Cerebellar nuclear complex (tissue), 1 donor: ENCODE data around the gene THAP4.

ENCODE experiments used
- DNase-seq, 2 experiments: peaks; one replicate each; lab custom pipeline; 2025; lab: John Stamatoyannopoulos, UW

THAP4 gene

DNA sequence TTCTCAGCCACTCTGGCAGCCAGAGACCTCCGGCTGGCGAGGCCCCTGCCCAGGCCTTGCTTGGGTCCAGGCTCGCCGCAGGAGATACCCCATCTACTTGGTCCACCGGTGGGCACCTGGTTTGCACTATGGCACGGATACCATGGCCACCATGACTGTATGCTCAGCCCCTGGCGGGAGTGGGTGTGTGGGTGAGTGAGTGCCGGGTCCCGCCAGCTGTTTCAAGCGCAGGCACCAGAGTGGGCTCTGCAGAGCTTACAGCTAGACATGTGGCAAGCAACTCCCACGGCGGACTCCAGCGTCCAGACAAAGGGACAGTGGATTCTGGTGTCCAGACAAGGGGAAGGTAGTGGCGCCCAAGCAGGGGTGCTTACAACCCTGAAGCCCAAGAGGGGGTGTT lies 2.0 kb upstream of the THAP4 start:
- no peak for DNase-seq

DNA sequence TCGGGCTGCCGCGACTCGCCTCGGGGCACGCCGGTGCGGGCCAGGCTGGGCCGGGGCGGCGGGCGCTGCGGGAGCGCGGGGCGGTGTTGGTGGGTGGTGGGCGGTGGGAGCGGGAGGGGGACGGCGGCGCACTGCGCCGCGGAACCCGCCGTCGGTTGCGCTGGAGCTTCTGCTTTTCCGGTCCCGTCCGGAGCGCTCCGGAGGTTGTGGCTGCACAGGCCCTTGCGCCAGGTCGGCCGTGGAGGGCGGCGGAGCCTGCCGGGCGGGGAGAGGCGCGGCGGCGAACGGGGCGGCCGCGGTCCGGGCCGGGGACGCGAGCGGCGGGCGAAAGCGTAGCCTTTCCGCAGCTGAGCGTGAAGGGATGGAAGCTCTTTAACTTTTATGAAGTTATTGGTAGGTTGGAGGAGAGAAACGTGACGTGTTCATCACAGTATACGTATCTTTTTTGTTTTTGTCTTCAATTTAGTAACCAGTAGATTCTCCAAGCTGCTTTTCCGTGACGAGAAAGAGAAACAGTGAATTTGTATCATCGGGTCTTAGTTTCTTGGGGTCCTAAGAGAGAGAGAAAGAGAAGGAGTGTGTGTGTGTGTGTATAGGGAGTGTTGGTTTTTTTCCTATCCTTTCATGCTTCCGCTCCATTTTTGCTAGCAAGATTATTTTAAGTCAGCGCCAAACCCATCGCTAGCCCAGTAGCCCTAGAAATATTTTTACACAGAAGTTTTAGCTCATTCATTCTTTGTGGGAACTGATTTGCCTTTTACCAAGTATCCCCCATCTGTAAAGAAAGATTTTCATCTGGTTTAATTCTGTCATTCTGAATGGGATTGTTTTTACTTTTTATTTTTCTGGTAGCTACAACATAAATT lies 1.1 kb upstream of the THAP4 start:
- DNase-seq = no peak

DNA sequence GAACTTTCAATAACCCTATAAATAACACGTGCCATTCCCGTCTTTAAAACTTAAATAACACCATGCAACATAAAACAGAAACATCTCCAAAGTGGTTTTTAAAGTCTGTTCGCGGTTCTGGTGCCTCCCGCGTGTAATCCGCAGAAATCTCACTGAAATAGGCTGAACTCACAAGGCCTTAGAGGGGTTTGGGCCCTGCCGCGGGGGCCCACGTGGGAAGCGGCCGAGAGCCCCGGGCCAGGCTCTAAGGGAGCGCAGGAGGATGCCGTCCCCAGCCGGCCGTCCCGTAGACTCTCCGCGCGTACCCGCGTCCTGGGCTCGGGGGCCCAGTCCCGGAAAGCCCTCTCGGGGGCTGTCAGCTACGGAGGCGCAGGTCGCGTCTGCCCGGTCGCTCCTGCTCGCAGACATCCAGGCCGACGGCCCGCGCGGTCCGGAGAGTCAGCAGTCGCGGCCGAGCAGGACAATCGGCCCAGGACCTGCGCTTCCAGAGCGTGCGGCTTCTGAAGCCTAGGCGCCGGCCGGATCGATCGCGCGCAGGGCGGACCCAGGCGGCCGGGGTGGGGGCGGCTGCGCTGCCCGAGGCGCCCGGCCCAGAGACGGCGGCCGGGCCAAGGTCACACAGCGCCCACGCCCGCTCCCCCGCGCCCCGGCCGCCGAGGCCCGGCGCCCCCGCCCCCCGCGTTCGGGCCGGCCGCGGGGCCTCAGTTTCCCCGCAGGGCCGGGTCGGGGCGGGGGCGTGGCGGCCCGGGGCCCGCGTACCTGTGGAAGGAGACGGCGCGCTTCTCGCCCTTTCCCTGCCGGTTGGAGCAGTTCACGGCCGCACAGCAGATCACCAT lies 558 bp downstream of the THAP4 start:
- no peak for DNase-seq

DNA sequence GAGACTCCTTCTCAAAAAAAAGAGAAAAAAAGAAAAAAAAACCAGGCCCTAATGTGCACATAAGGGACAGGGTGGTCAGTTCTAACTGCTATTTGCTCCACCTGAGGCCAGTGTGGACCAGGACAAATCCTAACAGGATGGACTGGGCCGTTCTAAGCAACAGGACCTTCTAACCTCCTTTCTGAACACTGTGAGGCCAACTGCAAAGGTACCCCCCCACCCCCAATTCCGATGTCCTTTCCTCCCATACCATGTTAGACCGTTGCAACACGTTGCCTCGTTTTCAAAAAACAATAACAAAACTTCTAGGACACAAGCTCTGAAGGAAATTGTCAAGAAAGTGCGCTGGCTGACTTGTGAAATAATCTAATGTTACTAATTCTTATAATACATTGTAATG lies 1.2 kb downstream of the THAP4 start:
- DNase-seq = no peak

DNA sequence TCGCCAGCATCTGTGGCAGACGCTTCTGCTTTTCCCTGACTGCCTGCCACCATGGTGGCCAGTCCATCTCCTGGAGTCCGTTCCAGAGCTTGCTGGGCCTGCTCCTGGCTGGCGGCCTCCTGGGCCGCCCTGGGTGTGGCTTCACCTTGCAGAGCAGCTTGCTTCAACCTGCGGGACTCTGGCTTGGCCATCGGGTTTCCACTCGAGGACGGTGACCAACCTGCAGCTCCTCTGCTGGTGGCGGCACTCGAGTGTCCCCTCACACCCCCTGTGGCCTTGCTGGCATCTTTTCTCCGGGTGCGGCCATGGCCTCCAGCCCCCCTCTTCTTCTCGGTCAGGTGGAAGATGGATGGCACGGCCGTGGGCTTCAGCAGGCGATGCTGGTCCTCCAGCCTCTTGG lies 3.4 kb downstream of the THAP4 start:
- no peak for DNase-seq

DNA sequence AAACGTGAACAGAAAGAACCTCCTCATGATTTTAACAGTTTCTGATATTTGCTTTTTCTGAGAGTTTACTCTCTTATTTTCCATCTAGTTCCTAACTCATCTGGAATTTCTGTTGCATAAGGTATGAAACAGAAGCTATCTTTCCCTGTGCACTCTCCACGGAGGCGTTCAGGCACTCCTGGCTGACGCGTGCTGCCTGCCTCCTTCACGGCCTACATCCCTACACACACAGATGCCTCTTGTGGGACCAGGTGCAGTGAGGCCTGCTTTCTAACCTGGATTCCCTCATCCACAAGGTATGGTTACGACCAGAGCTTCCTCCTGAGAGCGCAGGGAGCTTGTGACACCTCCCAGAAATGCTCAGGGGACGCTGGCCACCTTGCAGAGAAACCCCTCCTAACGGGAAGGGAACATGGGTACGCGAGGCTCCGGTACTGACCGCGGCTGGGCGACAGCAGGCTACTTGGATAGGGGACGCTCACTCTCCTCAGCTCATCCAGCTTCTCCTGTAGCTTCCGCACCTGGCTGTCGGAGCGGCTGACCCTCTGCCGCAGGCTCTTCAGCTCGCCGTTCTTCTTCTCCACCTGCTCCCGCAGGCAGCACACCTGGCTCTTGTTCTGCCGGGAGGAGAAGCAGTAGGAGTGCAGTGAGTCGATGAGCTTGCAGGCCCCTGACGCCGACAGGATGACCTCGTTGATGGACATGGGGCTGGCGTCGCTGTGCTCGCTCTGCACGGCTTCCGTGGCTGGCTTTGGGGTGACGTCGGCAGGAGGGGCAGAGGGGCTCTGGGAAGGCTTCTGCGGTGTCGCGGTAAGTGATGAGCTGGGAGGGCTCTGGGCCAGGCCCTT lies 4.3 kb downstream of the THAP4 start:
- no peak for DNase-seq

DNA sequence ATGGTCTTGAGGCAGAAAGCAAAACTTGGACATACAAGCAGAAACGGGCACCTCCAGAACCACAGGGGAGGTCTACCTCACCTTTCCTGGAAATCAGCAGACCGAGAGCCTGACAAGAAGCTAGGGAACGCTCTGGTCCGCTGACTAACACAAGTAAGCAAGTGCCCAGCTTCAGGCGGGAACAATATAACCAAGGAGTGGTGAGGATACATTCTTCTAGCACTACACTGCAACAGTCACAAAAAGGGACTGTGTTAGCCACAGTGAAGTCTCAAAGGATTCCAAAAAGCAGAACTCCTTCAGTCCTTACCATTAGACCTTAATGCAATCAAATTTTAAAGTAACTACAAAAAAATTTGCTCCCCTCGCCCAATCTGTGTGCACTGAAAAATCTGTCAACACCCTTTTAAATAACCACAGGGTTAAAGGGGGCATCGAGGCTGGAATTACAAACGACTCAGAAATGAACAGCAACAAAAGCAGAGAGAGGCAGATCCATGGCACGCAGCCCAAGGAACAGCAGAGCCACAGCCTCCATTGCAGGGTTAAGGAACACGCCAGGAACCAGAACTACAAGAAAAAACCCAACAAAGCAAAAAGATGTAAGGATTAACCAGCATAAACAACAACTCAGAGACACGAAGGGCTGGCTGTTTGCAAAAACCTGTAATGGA lies 7.1 kb downstream of the THAP4 start:
- no peak for DNase-seq

DNA sequence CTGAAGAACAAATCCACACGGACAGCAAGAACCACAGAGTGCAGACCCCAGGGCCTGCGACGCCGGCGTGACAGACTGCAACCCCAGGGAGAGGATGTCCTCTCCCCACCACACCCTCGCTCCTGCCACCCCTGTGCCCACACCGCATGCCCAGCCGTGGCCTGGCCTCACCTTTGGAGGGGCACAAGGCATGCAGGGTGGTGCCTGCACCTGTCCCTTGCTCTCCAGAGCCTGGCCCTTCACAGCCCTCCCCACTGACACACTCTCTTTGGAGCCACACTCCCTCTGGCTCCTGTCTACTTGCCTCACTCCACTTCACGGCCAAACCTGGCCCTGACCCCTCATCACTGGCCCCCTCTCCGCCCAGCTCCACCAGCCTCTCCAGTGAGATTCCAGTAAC lies 9.3 kb downstream of the THAP4 start:
- no peak for DNase-seq

DNA sequence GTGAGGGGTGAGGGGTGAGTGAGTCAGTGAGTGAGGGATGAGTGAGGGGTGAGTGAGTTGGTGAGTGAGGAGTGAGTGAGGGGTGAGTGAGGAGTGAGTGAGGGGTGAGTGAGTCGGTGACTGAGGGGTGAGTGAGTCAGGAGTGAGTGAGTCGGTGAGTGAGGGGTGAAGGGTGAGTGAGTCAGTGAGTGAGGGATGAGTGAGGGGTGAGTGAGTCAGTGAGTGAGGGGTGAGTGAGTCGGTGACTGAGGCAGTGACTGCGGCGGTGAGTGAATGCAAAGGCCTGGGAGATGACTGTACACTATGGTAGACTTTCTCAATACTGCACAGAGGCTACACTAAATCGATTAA lies 16.6 kb downstream of the THAP4 start:
- no peak for DNase-seq

DNA sequence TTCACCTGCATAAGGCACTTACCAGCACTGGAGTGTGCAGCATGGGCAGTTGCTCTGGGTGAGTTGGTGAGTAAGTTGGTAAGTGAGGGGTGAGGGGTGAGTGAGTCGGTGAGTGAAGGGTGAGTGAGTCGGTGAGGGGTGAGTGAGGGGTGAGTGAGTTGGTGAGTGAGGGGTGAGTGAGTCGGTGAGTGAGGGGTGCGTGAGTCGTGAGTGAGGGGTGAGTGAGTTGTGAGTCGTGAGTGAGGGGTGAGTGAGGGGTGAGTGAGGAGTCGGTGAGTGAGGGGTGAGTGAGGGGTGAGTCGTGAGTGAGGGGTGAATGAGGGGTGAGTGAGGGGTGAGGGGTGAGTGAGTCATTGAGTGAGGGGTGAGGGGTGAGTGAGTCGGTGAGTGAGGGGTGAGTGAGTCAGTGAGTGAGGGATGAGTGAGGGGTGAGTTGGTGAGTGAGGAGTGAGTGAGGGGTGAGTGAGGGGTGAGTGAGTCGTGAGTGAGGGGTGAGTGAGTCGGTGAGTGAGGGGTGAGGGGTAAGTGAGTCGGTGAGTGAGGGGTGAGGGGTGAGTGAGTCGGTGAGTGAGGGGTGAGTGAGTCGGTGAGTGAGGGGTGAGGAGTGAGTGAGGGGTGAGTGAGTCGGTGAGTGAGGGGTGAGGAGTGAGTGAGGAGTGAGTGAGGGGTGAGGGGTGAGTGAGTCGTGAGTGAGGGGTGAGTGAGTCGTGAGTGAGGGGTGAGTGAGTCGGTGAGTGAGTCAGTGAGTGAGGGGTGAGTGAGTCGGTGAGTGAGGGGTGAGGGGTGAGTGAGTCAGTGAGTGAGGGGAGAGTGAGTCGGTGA lies 17.1 kb downstream of the THAP4 start:
- DNase-seq = no peak

DNA sequence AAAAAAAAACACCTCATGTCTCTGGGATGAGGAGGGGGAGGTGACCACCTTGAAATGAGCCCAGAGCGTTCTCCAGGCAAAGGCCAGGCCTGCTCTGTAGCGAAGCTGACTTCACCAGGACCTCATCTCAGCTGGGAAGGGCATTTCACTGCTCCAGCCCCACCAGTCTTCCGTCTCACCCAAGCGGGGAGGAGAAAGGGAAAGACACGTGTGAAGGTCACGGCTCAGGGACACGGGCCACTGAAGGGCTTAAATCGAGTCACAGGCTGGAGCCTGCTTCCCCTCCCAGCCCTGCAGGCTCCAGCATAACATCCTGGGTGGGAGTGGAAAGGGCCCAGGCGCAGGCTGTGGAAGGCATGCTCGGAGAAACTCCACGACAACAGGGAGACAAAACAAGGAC lies 18.1 kb downstream of the THAP4 start:
- DNase-seq = no peak

DNA sequence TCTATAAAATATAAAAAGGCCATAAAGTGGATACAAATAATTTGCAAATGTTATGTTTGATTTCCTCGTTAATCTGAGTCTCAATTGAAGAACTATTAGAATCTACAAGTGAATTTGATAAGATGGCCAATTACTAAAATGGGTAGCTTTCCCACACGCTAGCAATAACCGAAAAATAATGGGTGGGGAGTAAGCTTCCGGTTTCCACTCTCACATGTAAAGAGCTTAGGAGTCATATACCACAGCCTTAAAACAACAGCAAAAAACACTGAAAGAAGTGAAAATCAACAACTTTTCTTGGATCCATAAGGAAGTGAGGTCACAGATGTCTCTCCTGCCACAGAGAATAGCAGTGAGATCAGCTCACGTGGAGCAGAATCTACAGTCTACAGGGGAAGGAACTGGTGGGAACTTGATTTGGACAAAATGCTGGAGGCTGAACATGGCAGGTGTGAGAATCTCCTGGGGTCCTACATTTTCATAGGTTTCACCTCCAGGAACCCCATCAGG lies 18.6 kb downstream of the THAP4 start:
- no peak for DNase-seq

DNA sequence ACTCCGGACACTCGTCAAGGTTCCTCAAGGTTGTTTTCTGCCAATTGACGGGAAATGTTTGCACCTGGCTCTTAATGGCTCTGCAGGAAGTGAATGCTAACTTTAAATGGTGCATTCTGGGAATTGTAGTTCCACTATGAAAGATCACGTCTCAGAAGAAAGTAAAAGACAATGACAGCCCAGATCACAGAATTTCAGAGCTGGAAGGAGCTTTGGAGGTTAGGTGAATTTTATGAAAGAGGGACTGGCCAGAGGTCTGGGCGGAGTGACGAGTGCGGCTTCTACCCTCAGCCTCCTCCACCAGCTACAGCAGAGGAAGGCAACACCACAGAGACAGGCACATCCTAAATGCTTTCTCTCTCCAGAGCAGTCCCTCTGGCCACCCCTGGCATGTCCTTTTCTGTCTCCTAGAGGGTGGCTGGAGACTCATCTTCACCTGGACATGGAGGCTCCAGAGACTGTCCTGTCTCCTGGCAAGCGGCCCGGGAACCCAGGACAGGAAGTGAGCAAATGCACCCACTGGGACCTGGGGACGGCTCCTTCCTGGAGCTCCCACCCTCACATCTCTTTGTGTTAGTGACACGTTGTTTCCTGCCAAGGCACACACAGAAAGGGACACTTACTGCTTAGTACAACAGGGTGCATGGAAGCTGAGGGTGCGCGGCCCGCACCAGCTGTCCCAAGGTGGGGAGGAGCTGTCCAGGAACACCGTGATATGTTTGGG lies 19.4 kb downstream of the THAP4 start:
- DNase-seq = peak in 1 of 2 experiments; percentile 18

DNA sequence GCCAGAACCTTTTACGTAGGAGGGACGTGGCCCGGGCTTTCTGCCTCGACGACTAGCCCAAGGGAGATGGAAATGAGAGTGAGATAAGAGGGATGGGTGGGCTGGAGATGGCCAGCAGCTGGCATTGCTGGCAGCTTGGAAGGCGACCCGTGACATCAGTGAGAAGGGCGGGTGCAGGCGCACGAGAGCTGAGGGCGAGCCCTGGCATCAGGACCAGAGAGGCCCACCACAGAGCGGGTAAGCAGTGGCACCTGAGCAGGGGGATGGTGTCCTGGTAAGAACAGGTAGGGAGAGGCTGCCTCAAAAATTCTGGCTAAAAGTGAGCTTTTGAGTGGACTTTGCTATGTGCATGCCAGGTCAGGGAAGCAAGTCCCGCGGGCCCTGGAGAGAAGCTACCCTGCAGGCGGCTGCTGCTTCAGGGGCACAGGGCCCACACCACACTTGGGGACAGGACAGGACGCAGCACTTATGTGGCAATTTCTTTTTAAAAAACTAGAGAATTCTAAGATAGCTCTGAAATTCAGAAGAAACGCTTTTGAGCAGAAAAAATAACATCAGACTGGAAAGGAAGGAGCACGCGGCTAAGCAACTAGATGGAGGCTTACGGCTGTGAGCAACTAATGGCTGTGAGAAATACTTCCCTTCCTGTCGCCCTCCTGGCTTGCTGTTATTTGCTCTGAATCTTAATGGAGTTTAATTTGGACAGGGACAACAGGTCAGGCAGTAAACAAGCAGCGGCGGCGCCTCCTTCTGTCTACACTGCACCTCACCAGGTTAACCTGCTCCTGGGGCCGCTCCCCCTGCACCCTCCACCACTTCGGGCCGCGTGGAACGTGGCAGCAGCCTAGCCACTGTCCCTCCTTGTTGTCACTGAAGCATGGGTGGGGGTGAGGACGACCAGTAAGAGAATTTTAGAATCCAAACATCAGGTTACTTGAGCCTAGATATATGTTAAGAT lies 20.5 kb downstream of the THAP4 start:
- DNase-seq = no peak

DNA sequence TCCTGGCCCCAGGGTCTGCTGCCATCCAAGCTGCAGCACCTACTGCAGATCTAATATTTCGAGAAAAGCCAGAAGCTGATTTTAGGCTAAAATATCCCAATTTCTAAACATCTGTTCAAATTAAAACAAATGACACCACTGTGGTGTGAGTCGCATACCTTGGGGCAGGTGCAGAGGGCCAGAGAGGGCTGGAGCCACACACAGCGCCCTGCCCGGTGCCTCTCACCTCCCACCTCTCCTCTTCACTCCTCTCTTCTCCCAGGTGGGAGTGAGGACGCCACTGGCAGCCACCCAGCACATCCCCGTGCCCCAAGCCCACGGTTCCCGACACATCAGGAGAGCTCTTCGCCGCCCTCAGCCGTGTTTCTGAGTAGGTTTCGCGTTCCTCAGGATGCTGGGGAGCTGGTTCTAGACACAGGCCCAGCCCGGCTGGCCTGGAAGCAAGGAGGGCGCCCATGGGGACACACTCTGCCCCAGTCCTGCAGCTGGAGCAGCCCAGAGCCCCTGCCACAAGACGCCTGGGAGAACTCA lies 21.4 kb downstream of the THAP4 start:
- no peak for DNase-seq

DNA sequence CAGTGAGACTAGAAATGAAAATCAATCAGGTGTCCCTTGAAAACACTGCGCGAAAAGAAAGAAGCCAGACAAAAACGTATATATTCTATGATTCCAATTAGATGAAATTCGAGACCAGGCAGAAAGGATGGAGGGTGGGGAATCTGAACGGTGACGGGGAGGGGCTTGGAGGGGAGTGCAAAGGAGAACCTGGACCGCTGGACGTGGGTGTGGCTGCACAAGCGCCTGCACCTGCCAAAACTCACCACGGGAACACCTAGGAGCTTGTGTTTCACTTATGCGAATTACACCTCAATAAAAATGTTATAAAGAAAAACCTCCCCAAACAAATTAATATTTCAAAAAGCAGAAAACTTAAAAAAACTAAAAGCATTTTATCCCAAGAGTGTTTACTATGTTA lies 21.9 kb downstream of the THAP4 start:
- no peak for DNase-seq

DNA sequence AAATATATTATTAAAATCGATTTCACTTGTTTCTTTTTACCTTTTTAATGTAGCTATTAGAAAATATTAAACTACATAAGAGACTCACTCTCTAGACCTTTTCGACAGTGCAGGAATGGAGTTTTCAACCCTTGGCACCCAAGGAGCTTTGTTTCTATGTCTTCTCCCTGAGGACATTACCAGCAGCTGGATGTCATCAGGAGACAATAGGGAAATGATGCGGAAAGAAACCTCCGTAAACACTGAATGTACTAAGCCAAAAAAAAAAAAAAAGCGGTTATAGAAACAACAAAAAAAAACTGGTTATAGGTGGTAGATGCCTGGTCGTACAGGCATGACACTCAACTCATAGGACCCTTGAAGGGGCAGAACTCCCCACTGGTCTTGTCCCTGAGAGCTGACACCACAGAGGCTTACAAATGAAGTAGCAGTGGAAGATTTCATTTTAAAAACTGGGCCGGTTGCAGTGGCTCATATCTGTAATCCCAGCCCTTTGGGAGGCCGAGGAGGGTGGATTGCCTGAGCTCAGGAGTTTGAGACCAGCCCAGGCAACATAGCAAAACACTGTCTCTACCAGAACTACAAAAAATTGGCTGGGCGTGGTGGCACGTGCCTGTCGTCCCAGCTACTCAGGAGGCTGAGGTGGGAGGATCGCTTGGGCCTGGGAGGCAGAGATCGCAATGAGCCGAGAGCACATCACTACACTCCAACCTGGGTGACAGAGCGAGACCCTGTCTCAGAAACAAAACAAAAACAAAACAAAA lies 23.8 kb downstream of the THAP4 start:
- DNase-seq = no peak
